HG03039 (cell line): ENCODE data around the gene RPS6KA6.
"Not testable (repeated sequence)": the region's sequence is repeated elsewhere in the genome, so short reads cannot be mapped to it uniquely, and the experiment has no call there.

Source experiments
- ATAC-seq: cut with Tn5 transposase; IDR thresholded peaks from one replicate; pipeline ENCODE4 v1.9.1; 2021; ENCODE audit warnings: mild to moderate bottlenecking, moderate library complexity; ENCODE audit not compliant: unreplicated experiment

RPS6KA6 gene

GRCh38 chrX:84165711-84166110, 22.3 kb downstream of the RPS6KA6 start:
- no peak for ATAC-seq

- no peak for ATAC-seq
Observed at GRCh38 chrX:84162401-84162800, 25.6 kb downstream of the RPS6KA6 start.

- no peak for ATAC-seq
Observed at GRCh38 chrX:84161641-84162040, 26.4 kb downstream of the RPS6KA6 start.

GRCh38 chrX:84160736-84161135, 27.3 kb downstream of the RPS6KA6 start:
- no peak for ATAC-seq

GRCh38 chrX:84156821-84157220, 31.2 kb downstream of the RPS6KA6 start:
- no peak for ATAC-seq

- ATAC-seq = no peak
Observed at GRCh38 chrX:84155938-84156337, 32.1 kb downstream of the RPS6KA6 start.

- ATAC-seq = no peak
Observed at GRCh38 chrX:84153538-84153937, 34.5 kb downstream of the RPS6KA6 start.

- ATAC-seq = no peak
Observed at GRCh38 chrX:84144991-84145390, 43.0 kb downstream of the RPS6KA6 start.

GRCh38 chrX:84144281-84144680, 43.7 kb downstream of the RPS6KA6 start:
- no peak for ATAC-seq

- no peak for ATAC-seq
Observed at GRCh38 chrX:84133023-84133422, 55.0 kb downstream of the RPS6KA6 start.

- no peak for ATAC-seq
Observed at GRCh38 chrX:84123585-84123984, 64.4 kb downstream of the RPS6KA6 start.

- no peak for ATAC-seq
Observed at GRCh38 chrX:84118769-84119168, 69.2 kb downstream of the RPS6KA6 start.

GRCh38 chrX:84118315-84118714, 69.7 kb downstream of the RPS6KA6 start:
- ATAC-seq = no peak

- no peak for ATAC-seq
Observed at GRCh38 chrX:84108584-84108983, 79.4 kb downstream of the RPS6KA6 start.

GRCh38 chrX:84099120-84099519, 88.9 kb downstream of the RPS6KA6 start:
- ATAC-seq = no peak

GRCh38 chrX:84079479-84080197, 108.4 kb downstream of the RPS6KA6 start:
- not testable (repeated sequence) for ATAC-seq

- no peak for ATAC-seq
Observed at GRCh38 chrX:84078991-84079390, 109.0 kb downstream of the RPS6KA6 start.

- ATAC-seq = no peak
Observed at GRCh38 chrX:84064814-84065213, 123.2 kb downstream of the RPS6KA6 start.

- no peak for ATAC-seq
Observed at GRCh38 chrX:84064164-84064563, 123.8 kb downstream of the RPS6KA6 start.

- ATAC-seq = no peak
Observed at GRCh38 chrX:84047339-84047738, 140.7 kb downstream of the RPS6KA6 start.

- ATAC-seq = no peak
Observed at GRCh38 chrX:84046403-84046984, 141.5 kb downstream of the RPS6KA6 start.

GRCh38 chrX:84044051-84044450, 143.9 kb downstream of the RPS6KA6 start:
- no peak for ATAC-seq
